ENCODE data around the gene SHMT2.

Gene SHMT2
- long read RNA-seq, transcript SHMT2-201 (12 exons, 2,537 nt) = major isoform, 3,833 of 4,589 reads
- long read RNA-seq, transcript SHMT2-202 (12 exons, 2,006 nt) = minor isoform, 98 of 4,589 reads
- long read RNA-seq, transcript SHMT2-226 (11 exons, 2,215 nt) = minor isoform, 68 of 4,589 reads
- long read RNA-seq, transcript SHMT2-205 (12 exons, 1,765 nt) = minor isoform, 19 of 4,589 reads
- long read RNA-seq, partial matches to known transcripts = 186 of 4,589 reads
- long read RNA-seq, other reads (novel, unspliced or antisense) = 357 of 4,589 reads

DNA sequence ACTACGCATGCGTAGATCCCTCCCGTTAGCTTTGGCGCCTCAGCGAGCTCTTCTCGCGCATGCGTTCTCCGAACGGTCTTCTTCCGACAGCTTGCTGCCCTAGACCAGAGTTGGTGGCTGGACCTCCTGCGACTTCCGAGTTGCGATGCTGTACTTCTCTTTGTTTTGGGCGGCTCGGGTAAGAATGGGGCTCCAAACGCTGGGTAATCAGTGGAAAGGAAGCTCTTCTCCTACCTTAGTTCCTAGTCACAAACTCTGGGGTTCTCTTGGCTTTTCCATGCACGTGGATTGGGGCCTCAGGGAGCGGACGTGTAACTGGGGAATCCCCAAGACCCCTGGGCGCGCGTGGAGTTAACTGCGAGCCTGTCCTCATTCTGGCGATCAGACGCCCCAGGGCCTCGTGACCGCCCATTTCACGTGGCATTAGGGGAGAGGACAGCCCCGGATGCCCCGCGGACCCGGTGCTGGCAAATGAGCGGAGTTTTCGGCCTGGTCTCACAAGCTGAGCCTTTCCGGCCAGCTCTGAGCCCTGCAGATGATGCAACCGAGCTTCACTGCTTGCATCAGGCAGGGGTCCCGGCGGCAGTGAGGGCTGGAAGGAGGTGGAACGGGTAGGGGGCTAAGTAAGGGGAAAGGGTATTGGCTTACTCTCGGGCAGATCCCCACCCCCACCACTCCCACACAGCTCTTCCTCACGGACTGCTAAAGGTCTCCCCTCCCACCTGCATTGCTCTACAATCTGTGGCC is at the start of gene SHMT2:
SHMT2 (plus strand) TSS at position 78 of the 747 bp plus-strand sequence; CDS start at position 146, 68 bp downstream.
- peak; percentile 60; the same call in 1 of the 2 replicates for TF ChIP-seq POLR2AphosphoS5 (IDR thresholded peaks at IDR 0.05; ENCODE audit: low read depth)
- TF ChIP-seq, protein P1, sequence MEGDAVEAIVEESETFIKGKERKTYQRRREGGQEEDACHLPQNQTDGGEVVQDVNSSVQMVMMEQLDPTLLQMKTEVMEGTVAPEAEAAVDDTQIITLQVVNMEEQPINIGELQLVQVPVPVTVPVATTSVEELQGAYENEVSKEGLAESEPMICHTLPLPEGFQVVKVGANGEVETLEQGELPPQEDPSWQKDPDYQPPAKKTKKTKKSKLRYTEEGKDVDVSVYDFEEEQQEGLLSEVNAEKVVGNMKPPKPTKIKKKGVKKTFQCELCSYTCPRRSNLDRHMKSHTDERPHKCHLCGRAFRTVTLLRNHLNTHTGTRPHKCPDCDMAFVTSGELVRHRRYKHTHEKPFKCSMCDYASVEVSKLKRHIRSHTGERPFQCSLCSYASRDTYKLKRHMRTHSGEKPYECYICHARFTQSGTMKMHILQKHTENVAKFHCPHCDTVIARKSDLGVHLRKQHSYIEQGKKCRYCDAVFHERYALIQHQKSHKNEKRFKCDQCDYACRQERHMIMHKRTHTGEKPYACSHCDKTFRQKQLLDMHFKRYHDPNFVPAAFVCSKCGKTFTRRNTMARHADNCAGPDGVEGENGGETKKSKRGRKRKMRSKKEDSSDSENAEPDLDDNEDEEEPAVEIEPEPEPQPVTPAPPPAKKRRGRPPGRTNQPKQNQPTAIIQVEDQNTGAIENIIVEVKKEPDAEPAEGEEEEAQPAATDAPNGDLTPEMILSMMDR (IDR thresholded peaks at IDR 0.05; ENCODE audit: insufficient read depth, low read length) = no peak
- peak; percentile 82 to 96 for DNase-seq (ENCODE audit: low read depth in 1 of 2, low spot score in 1 of 2)
- Histone ChIP-seq H3K27ac (replicated peaks) (peak within 1 kb of the TSS; percentile 83), H3K27me3 (ENCODE audit: insufficient read depth, poor library complexity, severe bottlenecking) (peaks cover 18% of the 10 kb centered on the region), H3K4me3 (replicated peaks; ENCODE audit: insufficient read depth, low read length) (peak within 1 kb of the TSS; percentile 75)

DNA sequence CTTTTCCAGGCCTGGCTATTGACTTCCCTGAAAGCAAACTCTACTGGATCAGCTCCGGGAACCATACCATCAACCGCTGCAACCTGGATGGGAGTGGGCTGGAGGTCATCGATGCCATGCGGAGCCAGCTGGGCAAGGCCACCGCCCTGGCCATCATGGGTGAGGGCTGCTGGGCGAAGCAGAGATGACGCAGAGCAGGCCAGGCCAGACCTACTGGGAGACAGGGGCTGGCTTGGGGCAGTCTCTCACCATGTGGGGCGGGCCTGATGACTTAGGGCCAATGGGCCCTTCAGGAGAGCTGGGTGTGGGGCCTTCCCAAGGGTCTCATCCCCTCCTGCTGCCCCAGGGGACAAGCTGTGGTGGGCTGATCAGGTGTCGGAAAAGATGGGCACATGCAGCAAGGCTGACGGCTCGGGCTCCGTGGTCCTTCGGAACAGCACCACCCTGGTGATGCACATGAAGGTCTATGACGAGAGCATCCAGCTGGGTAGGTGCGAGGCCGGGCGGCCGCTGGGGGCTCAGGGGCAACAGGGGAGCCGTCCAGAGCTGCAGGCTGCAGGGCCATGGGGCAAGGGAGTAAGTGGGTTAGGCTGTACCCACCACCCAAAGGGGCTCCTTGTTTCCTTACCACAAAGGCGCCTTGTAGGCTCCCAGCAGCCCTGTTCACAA is 49.1 kb upstream of the SHMT2 start:
- Histone ChIP-seq H3K27ac (replicated peaks) (no peak overlapping the region), H3K4me3 (replicated peaks; ENCODE audit: insufficient read depth, low read length) (no peak overlapping the region), H3K27me3 (ENCODE audit: insufficient read depth, poor library complexity, severe bottlenecking) (peaks cover 11% of the 10 kb centered on the region)
- no peak for DNase-seq (ENCODE audit: low read depth in 1 of 2, low spot score in 1 of 2)
- TF ChIP-seq, protein P2, sequence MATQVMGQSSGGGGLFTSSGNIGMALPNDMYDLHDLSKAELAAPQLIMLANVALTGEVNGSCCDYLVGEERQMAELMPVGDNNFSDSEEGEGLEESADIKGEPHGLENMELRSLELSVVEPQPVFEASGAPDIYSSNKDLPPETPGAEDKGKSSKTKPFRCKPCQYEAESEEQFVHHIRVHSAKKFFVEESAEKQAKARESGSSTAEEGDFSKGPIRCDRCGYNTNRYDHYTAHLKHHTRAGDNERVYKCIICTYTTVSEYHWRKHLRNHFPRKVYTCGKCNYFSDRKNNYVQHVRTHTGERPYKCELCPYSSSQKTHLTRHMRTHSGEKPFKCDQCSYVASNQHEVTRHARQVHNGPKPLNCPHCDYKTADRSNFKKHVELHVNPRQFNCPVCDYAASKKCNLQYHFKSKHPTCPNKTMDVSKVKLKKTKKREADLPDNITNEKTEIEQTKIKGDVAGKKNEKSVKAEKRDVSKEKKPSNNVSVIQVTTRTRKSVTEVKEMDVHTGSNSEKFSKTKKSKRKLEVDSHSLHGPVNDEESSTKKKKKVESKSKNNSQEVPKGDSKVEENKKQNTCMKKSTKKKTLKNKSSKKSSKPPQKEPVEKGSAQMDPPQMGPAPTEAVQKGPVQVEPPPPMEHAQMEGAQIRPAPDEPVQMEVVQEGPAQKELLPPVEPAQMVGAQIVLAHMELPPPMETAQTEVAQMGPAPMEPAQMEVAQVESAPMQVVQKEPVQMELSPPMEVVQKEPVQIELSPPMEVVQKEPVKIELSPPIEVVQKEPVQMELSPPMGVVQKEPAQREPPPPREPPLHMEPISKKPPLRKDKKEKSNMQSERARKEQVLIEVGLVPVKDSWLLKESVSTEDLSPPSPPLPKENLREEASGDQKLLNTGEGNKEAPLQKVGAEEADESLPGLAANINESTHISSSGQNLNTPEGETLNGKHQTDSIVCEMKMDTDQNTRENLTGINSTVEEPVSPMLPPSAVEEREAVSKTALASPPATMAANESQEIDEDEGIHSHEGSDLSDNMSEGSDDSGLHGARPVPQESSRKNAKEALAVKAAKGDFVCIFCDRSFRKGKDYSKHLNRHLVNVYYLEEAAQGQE (IDR thresholded peaks at IDR 0.05; ENCODE audit: insufficient replicate concordance, low read depth) = no peak
- no peak for TF ChIP-seq SPI1 (IDR thresholded peaks at IDR 0.05; ENCODE audit: borderline replicate concordance, low read depth)

DNA sequence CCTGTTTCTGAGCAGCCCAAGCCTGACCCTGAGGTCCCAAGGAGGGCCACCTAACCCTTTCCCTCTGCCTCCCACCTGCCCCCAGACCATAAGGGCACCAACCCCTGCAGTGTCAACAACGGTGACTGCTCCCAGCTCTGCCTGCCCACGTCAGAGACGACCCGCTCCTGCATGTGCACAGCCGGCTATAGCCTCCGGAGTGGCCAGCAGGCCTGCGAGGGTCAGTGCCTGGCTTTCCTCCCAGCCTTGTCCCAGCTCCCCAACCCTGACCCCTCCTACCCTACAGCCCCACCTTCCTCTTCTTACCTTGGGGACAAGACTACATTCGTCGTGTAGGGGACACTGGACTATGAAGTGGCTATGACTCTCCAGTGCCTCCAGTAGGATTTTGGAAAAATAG is 48.4 kb upstream of the SHMT2 start:
- no peak overlapping the region for H3K27ac ChIP-seq (replicated peaks)
- DNase-seq (ENCODE audit: low read depth in 1 of 2, low spot score in 1 of 2) = no peak
- H3K4me3 ChIP-seq (replicated peaks; ENCODE audit: insufficient read depth, low read length) = no peak overlapping the region
- peaks cover 11% of the 10 kb centered on the region for H3K27me3 ChIP-seq (ENCODE audit: insufficient read depth, poor library complexity, severe bottlenecking)
- TF ChIP-seq, protein P1 (IDR thresholded peaks at IDR 0.05; ENCODE audit: insufficient read depth, low read length) = no peak
- TF ChIP-seq POLR2AphosphoS5 (IDR thresholded peaks at IDR 0.05; ENCODE audit: low read depth) = no peak
- TF ChIP-seq, protein P2 (IDR thresholded peaks at IDR 0.05; ENCODE audit: insufficient replicate concordance, low read depth) = no peak
- TF ChIP-seq GABPA (IDR thresholded peaks at IDR 0.05; ENCODE audit: low read depth) = no peak
- TF ChIP-seq SPI1 (IDR thresholded peaks at IDR 0.05; ENCODE audit: borderline replicate concordance, low read depth) = no peak

DNA sequence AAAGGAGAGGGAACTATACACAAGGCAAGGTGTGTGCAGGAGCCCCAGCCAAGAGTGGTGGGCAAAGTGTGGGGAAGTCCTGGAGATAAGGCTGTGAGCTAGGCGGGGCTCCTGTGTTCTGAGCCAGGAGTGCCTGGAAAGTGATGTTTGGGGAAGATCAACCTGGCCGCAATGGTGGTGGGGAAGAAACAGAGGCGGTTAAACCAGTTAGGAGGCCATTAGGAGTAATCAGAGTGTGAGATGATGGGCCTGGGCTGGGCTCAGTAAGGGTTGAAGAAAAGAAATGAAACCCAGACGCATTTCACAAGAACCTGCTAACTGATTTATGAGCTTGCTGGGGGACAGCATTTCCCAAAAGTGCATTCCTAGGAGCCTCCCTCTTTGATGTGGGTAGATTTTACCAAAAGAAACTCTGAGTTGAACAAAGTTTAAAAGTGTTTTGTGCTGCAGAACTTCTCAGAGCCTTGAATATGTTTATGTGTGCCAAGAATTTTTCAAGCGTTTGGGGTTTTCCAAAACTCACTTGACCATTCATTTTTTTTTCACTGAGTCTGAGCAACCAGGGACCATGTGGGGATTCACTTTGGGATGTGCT is 47.9 kb upstream of the SHMT2 start:
- Histone ChIP-seq H3K27me3 (ENCODE audit: insufficient read depth, poor library complexity, severe bottlenecking) (peaks cover 11% of the 10 kb centered on the region), H3K4me3 (replicated peaks; ENCODE audit: insufficient read depth, low read length) (no peak overlapping the region), H3K27ac (replicated peaks) (no peak overlapping the region)
- no peak for DNase-seq (ENCODE audit: low read depth in 1 of 2, low spot score in 1 of 2)
- TF ChIP-seq GABPA (IDR thresholded peaks at IDR 0.05; ENCODE audit: low read depth) (no peak), SPI1 (IDR thresholded peaks at IDR 0.05; ENCODE audit: borderline replicate concordance, low read depth) (no peak), POLR2AphosphoS5 (IDR thresholded peaks at IDR 0.05; ENCODE audit: low read depth) (no peak)
- TF ChIP-seq, protein P1 (IDR thresholded peaks at IDR 0.05; ENCODE audit: insufficient read depth, low read length) = no peak
- TF ChIP-seq, protein P2 (IDR thresholded peaks at IDR 0.05; ENCODE audit: insufficient replicate concordance, low read depth) = no peak

Measured in HL-60 (cell line).